ENCODE data around the gene MARVELD1.

The MARVELD1 gene
- total RNA-seq: 0.86 to 2.3 (median 1.7) reads per million in 3 donors

- Histone ChIP-seq H3K36me3 (ENCODE audit: control insufficient read depth, insufficient read depth, low read length) (no peaks in the 10 kb centered on the region), H3K27ac (ENCODE audit: insufficient read depth, low read length, poor library complexity, severe bottlenecking) (no peak within 1 kb of the TSS), H3K4me3 (ENCODE audit: insufficient read depth, low read depth, low read length, poor library complexity, severe bottlenecking) (peak within 1 kb of the TSS; percentile 83), H3K27me3 (replicated peaks; ENCODE audit: control insufficient read depth, insufficient read depth, low read length, poor library complexity, severe bottlenecking) (no peaks in the 10 kb centered on the region), H3K4me1 (ENCODE audit: control insufficient read depth, insufficient read depth, low read length, poor library complexity, severe bottlenecking) (peaks cover 5% of the 10 kb centered on the region), H3K9me3 (ENCODE audit: control insufficient read depth, low read length) (no peaks in the 10 kb centered on the region)
- no peak for DNase-seq
Measured at GRCh38 chr10:97713339-97713825, at the start of gene MARVELD1. Gene MARVELD1 (plus strand): TSS chr10:97713730. CDS start chr10:97713877, 147 bp downstream.

DNA sequence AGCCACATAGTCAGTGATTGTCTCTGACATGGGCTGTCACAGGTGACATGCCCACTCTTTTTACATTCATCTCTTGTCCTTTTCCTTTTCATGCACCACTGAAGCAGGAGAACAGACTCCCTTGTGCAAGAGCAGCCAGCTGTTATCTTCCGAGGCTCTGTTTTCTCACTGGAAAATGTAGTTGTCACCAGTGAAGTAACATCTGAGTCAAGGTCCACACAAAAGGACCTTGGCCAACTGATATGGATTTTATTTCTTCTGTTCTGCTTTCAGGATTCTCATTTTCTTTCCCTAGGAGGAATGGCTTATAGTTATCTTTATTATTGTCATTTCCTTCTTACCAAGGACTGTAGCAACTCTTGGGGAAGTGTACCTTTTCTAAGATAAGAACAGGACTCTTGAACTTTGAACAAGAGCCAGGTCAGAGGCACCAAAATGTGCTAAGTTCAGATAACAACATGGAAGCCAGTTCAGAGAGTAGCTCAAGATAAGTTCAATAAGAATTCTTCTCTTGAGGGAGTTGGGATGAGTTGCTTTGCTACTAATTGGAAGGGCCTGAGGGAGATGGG, 49.2 kb upstream of the MARVELD1 start:
- Histone ChIP-seq H3K36me3 (ENCODE audit: control insufficient read depth, insufficient read depth, low read length) (peaks cover 31% of the 10 kb centered on the region), H3K4me1 (ENCODE audit: control insufficient read depth, insufficient read depth, low read length, poor library complexity, severe bottlenecking) (no peaks in the 10 kb centered on the region), H3K4me3 (ENCODE audit: insufficient read depth, low read depth, low read length, poor library complexity, severe bottlenecking) (no peak overlapping the region), H3K9me3 (ENCODE audit: control insufficient read depth, low read length) (no peaks in the 10 kb centered on the region), H3K27ac (ENCODE audit: insufficient read depth, low read length, poor library complexity, severe bottlenecking) (no peak overlapping the region), H3K27me3 (replicated peaks; ENCODE audit: control insufficient read depth, insufficient read depth, low read length, poor library complexity, severe bottlenecking) (no peaks in the 10 kb centered on the region)
- no peak for DNase-seq

GRCh38 chr10:97666992-97667391, 46.5 kb upstream of the MARVELD1 start:
- Histone ChIP-seq H3K4me3 (ENCODE audit: insufficient read depth, low read depth, low read length, poor library complexity, severe bottlenecking) (no peak overlapping the region), H3K9me3 (ENCODE audit: control insufficient read depth, low read length) (no peaks in the 10 kb centered on the region), H3K27me3 (replicated peaks; ENCODE audit: control insufficient read depth, insufficient read depth, low read length, poor library complexity, severe bottlenecking) (no peaks in the 10 kb centered on the region), H3K36me3 (ENCODE audit: control insufficient read depth, insufficient read depth, low read length) (peaks cover 31% of the 10 kb centered on the region), H3K27ac (ENCODE audit: insufficient read depth, low read length, poor library complexity, severe bottlenecking) (no peak overlapping the region), H3K4me1 (ENCODE audit: control insufficient read depth, insufficient read depth, low read length, poor library complexity, severe bottlenecking) (no peaks in the 10 kb centered on the region)
- no peak for DNase-seq

DNA sequence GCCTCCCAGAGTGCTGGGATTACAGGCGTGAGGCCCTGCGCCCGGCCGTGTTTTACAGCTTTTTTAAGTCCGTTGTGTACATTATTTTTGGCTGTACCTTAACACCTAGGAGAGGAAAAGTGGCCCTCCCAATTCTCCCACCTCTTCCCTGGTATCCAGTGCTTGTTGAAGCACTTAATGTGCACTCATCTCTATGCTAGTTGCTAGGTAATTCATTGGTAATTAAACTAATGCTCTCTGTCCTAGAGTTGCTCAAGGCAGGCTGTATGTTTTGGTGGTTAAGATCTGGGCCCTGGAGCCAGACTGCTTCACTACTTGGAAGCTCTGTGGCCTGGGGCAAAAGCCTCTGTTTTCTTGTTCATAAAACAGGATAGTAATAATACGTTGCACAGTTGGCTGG, 46.1 kb upstream of the MARVELD1 start:
- Histone ChIP-seq H3K4me3 (ENCODE audit: insufficient read depth, low read depth, low read length, poor library complexity, severe bottlenecking) (no peak overlapping the region), H3K4me1 (ENCODE audit: control insufficient read depth, insufficient read depth, low read length, poor library complexity, severe bottlenecking) (no peaks in the 10 kb centered on the region), H3K27ac (ENCODE audit: insufficient read depth, low read length, poor library complexity, severe bottlenecking) (no peak overlapping the region), H3K9me3 (ENCODE audit: control insufficient read depth, low read length) (no peaks in the 10 kb centered on the region), H3K36me3 (ENCODE audit: control insufficient read depth, insufficient read depth, low read length) (peaks cover 31% of the 10 kb centered on the region), H3K27me3 (replicated peaks; ENCODE audit: control insufficient read depth, insufficient read depth, low read length, poor library complexity, severe bottlenecking) (no peaks in the 10 kb centered on the region)
- DNase-seq: no peak

DNA sequence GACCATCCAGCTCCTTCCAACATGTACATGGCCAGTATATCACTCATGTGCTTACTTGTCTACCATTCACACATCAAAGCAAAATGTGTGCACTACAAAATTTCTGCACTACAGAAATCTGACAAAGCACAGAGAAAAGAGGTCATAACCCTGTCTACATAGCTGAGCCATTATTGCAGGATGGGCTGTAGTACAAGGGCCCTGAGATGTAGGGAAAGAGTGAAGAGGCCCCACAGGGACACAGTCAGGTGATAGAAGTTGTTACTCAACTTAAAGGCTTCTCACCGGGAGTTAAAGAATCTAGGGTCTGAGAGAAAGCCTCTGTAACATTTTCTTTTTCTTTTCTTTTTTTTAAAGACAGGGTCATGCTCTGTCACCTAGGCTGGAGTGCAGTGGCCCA, 44.0 kb upstream of the MARVELD1 start:
- Histone ChIP-seq H3K9me3 (ENCODE audit: control insufficient read depth, low read length) (no peaks in the 10 kb centered on the region), H3K27ac (ENCODE audit: insufficient read depth, low read length, poor library complexity, severe bottlenecking) (no peak overlapping the region), H3K27me3 (replicated peaks; ENCODE audit: control insufficient read depth, insufficient read depth, low read length, poor library complexity, severe bottlenecking) (no peaks in the 10 kb centered on the region), H3K4me1 (ENCODE audit: control insufficient read depth, insufficient read depth, low read length, poor library complexity, severe bottlenecking) (no peaks in the 10 kb centered on the region), H3K36me3 (ENCODE audit: control insufficient read depth, insufficient read depth, low read length) (peaks cover 34% of the 10 kb centered on the region), H3K4me3 (ENCODE audit: insufficient read depth, low read depth, low read length, poor library complexity, severe bottlenecking) (no peak overlapping the region)
- no peak for DNase-seq

DNA sequence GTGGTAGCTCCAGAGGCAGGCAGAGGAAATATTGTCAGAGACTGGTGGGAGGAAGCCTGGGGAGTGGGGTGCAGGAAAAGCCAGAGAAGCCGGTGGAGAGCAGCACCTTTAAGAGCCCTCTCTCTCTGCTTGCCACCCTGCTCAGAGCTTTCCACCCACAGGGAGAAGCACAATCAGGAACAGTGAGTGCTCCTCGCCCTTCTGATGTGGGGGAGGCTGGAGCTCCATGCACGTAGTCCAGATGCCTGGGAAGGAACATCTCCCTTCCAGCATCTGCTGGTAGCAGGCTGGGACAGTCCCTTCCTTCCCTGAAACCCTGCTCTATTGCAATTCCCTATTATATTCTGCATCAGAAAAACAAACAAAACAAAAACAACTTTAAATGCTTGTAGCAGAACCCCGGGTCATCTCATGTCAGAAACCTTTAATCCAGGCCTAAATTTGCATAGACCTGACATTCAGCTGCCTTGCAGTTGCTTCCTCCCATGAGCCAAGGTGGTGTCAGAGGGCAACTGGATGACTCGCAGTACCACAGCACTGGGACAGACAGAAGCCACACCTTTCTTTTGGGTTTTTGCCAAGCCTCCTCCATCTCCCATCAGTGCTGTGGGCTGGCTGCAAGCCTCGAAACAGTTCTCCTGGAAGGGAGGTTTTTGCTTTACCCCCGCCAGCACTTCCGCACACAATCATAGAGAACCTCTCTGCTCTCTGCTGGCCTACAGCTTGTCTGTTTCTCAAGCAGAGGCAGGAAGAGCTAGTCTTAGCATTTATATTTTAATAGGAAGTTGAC, 39.6 kb upstream of the MARVELD1 start:
- H3K9me3 ChIP-seq (ENCODE audit: control insufficient read depth, low read length): no peaks in the 10 kb centered on the region
- no peak overlapping the region for H3K4me3 ChIP-seq (ENCODE audit: insufficient read depth, low read depth, low read length, poor library complexity, severe bottlenecking)
- no peaks in the 10 kb centered on the region for H3K4me1 ChIP-seq (ENCODE audit: control insufficient read depth, insufficient read depth, low read length, poor library complexity, severe bottlenecking)
- H3K27me3 ChIP-seq (replicated peaks; ENCODE audit: control insufficient read depth, insufficient read depth, low read length, poor library complexity, severe bottlenecking): no peaks in the 10 kb centered on the region
- peaks cover 23% of the 10 kb centered on the region for H3K36me3 ChIP-seq (ENCODE audit: control insufficient read depth, insufficient read depth, low read length)
- no peak for DNase-seq
- H3K27ac ChIP-seq (ENCODE audit: insufficient read depth, low read length, poor library complexity, severe bottlenecking): no peak overlapping the region

DNA sequence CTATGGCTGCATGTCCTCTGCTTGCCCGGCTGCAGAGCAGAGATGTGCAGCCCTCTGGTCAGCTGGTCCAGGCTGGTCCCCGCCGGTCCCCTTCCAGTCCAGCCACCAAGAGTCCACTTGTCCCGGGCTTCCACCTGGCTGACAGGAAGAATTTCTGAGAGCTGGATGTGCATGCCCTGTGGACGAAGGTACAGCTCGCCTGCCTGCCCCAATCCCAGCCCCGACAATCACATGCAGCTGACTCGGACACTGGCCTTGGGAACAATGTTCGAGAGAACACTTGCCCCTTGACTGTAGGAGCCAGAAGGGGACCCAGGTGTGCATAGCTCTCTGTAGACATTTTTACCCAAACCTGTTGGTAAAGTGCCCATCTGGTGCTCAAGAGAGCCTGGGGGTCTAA, 38.3 kb upstream of the MARVELD1 start:
- no peaks in the 10 kb centered on the region for H3K27me3 ChIP-seq (replicated peaks; ENCODE audit: control insufficient read depth, insufficient read depth, low read length, poor library complexity, severe bottlenecking)
- no peak overlapping the region for H3K4me3 ChIP-seq (ENCODE audit: insufficient read depth, low read depth, low read length, poor library complexity, severe bottlenecking)
- no peaks in the 10 kb centered on the region for H3K9me3 ChIP-seq (ENCODE audit: control insufficient read depth, low read length)
- no peak overlapping the region for H3K27ac ChIP-seq (ENCODE audit: insufficient read depth, low read length, poor library complexity, severe bottlenecking)
- DNase-seq: no peak
- no peaks in the 10 kb centered on the region for H3K4me1 ChIP-seq (ENCODE audit: control insufficient read depth, insufficient read depth, low read length, poor library complexity, severe bottlenecking)
- H3K36me3 ChIP-seq (ENCODE audit: control insufficient read depth, insufficient read depth, low read length): peaks cover 23% of the 10 kb centered on the region

GRCh38 chr10:97676770-97677581, 36.6 kb upstream of the MARVELD1 start:
- no peak overlapping the region for H3K27ac ChIP-seq (ENCODE audit: insufficient read depth, low read length, poor library complexity, severe bottlenecking)
- DNase-seq: peak; percentile 9 to 36 (median 14)
- no peaks in the 10 kb centered on the region for H3K4me1 ChIP-seq (ENCODE audit: control insufficient read depth, insufficient read depth, low read length, poor library complexity, severe bottlenecking)
- no peaks in the 10 kb centered on the region for H3K9me3 ChIP-seq (ENCODE audit: control insufficient read depth, low read length)
- peaks cover 23% of the 10 kb centered on the region for H3K36me3 ChIP-seq (ENCODE audit: control insufficient read depth, insufficient read depth, low read length)
- no peaks in the 10 kb centered on the region for H3K27me3 ChIP-seq (replicated peaks; ENCODE audit: control insufficient read depth, insufficient read depth, low read length, poor library complexity, severe bottlenecking)
- H3K4me3 ChIP-seq (ENCODE audit: insufficient read depth, low read depth, low read length, poor library complexity, severe bottlenecking): no peak overlapping the region

- Histone ChIP-seq H3K27me3 (replicated peaks; ENCODE audit: control insufficient read depth, insufficient read depth, low read length, poor library complexity, severe bottlenecking) (no peaks in the 10 kb centered on the region), H3K27ac (ENCODE audit: insufficient read depth, low read length, poor library complexity, severe bottlenecking) (no peak overlapping the region), H3K36me3 (ENCODE audit: control insufficient read depth, insufficient read depth, low read length) (peaks cover 10% of the 10 kb centered on the region), H3K4me1 (ENCODE audit: control insufficient read depth, insufficient read depth, low read length, poor library complexity, severe bottlenecking) (no peaks in the 10 kb centered on the region), H3K9me3 (ENCODE audit: control insufficient read depth, low read length) (no peaks in the 10 kb centered on the region), H3K4me3 (ENCODE audit: insufficient read depth, low read depth, low read length, poor library complexity, severe bottlenecking) (no peak overlapping the region)
- DNase-seq: no peak
Measured at GRCh38 chr10:97679594-97679993, 33.9 kb upstream of the MARVELD1 start.

DNA sequence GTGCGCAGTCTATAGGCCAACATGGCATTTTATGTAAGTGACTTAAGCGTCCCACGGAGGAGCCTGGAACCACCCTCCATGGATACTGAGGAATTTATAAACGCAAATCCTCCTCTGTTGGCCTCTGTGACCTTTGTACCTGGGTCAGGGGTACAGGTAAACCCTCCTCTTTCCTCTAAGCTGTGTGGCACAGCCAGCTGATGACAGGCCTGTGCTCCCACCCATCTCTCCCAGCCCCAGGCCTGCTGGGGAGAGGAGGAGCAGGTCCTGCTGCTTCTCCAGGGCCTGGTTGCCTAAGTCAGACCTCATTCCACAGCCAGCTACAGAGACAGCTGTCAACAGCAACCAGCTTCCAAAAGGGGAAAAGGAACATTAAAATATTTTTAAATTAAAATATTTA, 31.5 kb upstream of the MARVELD1 start:
- H3K36me3 ChIP-seq (ENCODE audit: control insufficient read depth, insufficient read depth, low read length): no peaks in the 10 kb centered on the region
- H3K27ac ChIP-seq (ENCODE audit: insufficient read depth, low read length, poor library complexity, severe bottlenecking): no peak overlapping the region
- no peak for DNase-seq
- no peaks in the 10 kb centered on the region for H3K27me3 ChIP-seq (replicated peaks; ENCODE audit: control insufficient read depth, insufficient read depth, low read length, poor library complexity, severe bottlenecking)
- no peaks in the 10 kb centered on the region for H3K9me3 ChIP-seq (ENCODE audit: control insufficient read depth, low read length)
- H3K4me3 ChIP-seq (ENCODE audit: insufficient read depth, low read depth, low read length, poor library complexity, severe bottlenecking): no peak overlapping the region
- peaks cover 5% of the 10 kb centered on the region for H3K4me1 ChIP-seq (ENCODE audit: control insufficient read depth, insufficient read depth, low read length, poor library complexity, severe bottlenecking)

All from effector memory CD4-positive, alpha-beta T cell (primary cell).